Skeletal muscle satellite cell (primary cell): ENCODE measurements around the gene MADD.

Source experiments
- H3K27me3 ChIP-seq: 2 replicates; pipeline ENCODE4 v1.7.0; 2013; ENCODE audit warnings: low read length; ENCODE audit not compliant: control insufficient read depth, insufficient read depth
- H3K36me3 ChIP-seq: 2 replicates; pipeline ENCODE4 v1.7.0; 2013; ENCODE audit warnings: mild to moderate bottlenecking, control low read depth, low read length; ENCODE audit not compliant: insufficient read depth
- H3K4me1 ChIP-seq: 2 replicates; pipeline ENCODE4 v1.7.0; 2013; ENCODE audit warnings: low read length; ENCODE audit not compliant: control insufficient read depth, insufficient read depth
- H3K4me2 ChIP-seq: 2 replicates; pipeline ENCODE4 v1.7.0; 2013; ENCODE audit warnings: mild to moderate bottlenecking, low read length
- H3K4me3 ChIP-seq: 2 replicates; pipeline ENCODE4 v1.7.0; 2013; ENCODE audit warnings: low read length
- H3K9ac ChIP-seq: 2 replicates; pipeline ENCODE4 v1.7.0; 2013; ENCODE audit warnings: mild to moderate bottlenecking, low read depth, low read length, moderate library complexity
- H3K9me3 ChIP-seq: replicated peaks from 2 replicates; pipeline ENCODE4 v1.7.0; 2013; ENCODE audit warnings: mild to moderate bottlenecking, control low read depth, low read length

Gene MADD

DNA sequence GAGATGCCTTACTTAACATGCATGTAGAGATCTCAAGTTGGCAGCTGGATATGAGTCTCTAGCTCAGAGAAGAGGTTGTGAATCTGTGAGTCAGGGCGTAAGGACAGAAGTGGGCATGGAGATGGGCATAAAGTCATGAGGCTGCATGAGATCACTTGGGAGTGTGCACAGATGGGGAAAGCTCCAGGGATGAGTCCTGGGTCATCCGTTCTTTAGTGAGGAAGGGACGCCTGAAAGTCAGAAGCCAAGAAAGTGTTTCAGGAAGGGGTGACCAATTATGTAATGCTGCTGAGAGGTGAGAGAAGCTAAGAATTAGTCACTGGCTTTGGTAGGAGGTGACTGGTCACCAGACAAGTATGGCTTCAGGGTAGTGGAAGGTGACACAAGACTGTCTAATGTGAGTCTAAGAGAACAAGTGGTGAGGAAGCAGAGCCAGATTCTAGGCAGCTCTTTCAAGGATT lies 28.1 kb upstream of the MADD start:
- H3K27me3 ChIP-seq: no peaks in the 10 kb centered on the region
- H3K9me3 ChIP-seq: no peaks in the 10 kb centered on the region
- H3K9ac ChIP-seq: no peak overlapping the region
- no peak overlapping the region for H3K4me3 ChIP-seq
- peaks cover 9% of the 10 kb centered on the region for H3K4me1 ChIP-seq
- H3K36me3 ChIP-seq: peaks cover 64% of the 10 kb centered on the region
- no peak overlapping the region for H3K4me2 ChIP-seq

GRCh38 chr11:47242596-47243192 lies 27.2 kb upstream of the MADD start:
- H3K4me1 ChIP-seq: peaks cover 13% of the 10 kb centered on the region
- H3K4me2 ChIP-seq: no peak overlapping the region
- no peak overlapping the region for H3K9ac ChIP-seq
- H3K27me3 ChIP-seq: no peaks in the 10 kb centered on the region
- no peak overlapping the region for H3K4me3 ChIP-seq
- no peaks in the 10 kb centered on the region for H3K9me3 ChIP-seq
- H3K36me3 ChIP-seq: peaks cover 67% of the 10 kb centered on the region

DNA sequence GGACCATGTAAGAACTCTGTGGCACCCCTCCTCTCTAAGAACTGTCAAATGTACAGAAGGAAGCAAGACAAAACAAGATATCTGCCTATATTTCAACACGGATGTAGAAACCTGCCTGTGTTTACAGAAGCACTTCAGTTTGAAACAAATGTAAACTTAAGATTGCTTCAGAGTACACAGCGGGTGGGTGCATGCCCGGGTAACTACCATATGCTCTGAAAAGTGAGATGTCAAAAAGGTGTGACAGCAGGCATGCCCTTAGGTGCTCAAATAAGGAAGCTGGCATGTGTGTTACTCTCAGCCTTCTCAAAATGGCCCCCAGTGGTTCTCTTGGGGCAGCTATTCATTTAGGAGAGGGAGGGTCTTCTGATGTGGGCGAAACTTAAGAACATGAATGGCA lies 26.5 kb upstream of the MADD start:
- Histone ChIP-seq H3K36me3 (peaks cover 64% of the 10 kb centered on the region), H3K4me3 (no peak overlapping the region), H3K9ac (no peak overlapping the region), H3K27me3 (no peaks in the 10 kb centered on the region), H3K4me1 (peaks cover 17% of the 10 kb centered on the region), H3K4me2 (no peak overlapping the region), H3K9me3 (no peaks in the 10 kb centered on the region)

- Histone ChIP-seq H3K36me3 (peaks cover 52% of the 10 kb centered on the region), H3K4me2 (no peak overlapping the region), H3K4me3 (no peak overlapping the region), H3K9me3 (no peaks in the 10 kb centered on the region), H3K4me1 (peaks cover 22% of the 10 kb centered on the region), H3K27me3 (no peaks in the 10 kb centered on the region), H3K9ac (no peak overlapping the region)
Measured at GRCh38 chr11:47244448-47245350, 25.2 kb upstream of the MADD start.

DNA sequence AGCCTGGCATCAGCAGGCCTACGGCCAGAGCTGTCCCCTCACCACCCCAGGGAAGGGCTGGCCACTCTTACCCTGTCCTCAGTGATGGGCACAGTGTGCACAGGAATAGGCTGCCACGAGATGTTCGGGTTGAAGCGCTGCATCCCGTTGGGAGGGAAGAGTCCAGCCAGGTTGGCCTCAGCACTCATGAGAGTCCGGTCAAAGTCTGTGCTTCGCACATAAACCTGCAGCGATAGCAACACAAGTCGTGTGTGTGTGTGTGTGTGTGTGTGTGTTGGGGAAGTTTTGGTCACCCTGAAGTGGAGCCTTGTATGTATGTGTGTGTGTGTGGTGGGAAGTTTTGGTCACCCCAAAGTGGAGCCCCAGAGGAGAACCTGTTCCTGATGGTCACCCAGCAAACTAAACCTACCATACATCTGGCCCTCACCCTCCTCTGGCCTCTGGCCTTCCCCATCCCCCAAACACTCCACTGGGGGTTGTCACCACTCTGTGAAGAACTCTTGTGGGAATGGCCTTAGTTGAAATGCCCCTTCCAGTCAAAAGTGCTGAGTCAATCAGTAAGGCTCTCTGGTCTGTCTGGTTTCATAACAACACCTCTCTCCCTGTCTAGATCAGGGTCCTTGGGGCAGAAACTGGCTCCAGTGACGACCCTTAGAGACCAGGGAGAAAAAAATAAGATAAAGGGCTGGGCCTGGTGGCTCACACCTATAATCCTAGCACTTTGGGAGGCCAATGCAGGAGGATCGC lies 24.1 kb upstream of the MADD start:
- H3K4me1 ChIP-seq: peaks cover 23% of the 10 kb centered on the region
- no peak overlapping the region for H3K4me3 ChIP-seq
- H3K4me2 ChIP-seq: no peak overlapping the region
- H3K9me3 ChIP-seq: no peaks in the 10 kb centered on the region
- H3K36me3 ChIP-seq: peaks cover 43% of the 10 kb centered on the region
- H3K9ac ChIP-seq: no peak overlapping the region
- no peaks in the 10 kb centered on the region for H3K27me3 ChIP-seq

DNA sequence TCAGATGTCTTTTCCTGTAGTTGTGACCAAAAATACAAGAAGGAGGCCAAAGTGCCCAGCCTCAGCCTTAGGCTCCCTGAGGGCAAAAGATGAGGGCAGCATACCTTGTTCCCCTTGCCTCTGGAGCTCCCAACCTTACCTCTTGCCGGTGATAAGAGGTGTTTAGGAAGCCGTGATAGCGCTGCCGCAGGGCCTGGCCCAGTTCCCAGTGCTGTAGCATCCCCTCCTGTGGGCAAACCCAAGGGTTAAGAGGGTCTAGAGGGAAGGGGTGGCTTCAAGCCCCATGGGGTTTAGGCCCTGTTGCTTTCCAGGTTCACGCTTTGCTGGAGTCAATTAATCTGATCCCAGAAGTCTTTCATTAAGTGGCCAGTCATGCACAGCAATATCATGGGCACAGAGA lies 22.4 kb upstream of the MADD start:
- Histone ChIP-seq H3K4me2 (peak overlapping the region; percentile 84), H3K4me3 (peak overlapping the region; percentile 91), H3K27me3 (no peaks in the 10 kb centered on the region), H3K9me3 (no peaks in the 10 kb centered on the region), H3K4me1 (peaks cover 14% of the 10 kb centered on the region), H3K9ac (no peak overlapping the region), H3K36me3 (peaks cover 31% of the 10 kb centered on the region)

- Histone ChIP-seq H3K4me1 (peaks cover 14% of the 10 kb centered on the region), H3K9me3 (no peaks in the 10 kb centered on the region), H3K9ac (peak overlapping the region; percentile 89), H3K4me3 (peak overlapping the region; percentile 91), H3K27me3 (no peaks in the 10 kb centered on the region), H3K4me2 (peak overlapping the region; percentile 84), H3K36me3 (peaks cover 23% of the 10 kb centered on the region)
Measured at GRCh38 chr11:47248304-47248663, 21.6 kb upstream of the MADD start.

- H3K4me2 ChIP-seq: peak within 1 kb of the TSS; percentile 84
- H3K27me3 ChIP-seq: no peaks in the 10 kb centered on the region
- H3K9me3 ChIP-seq: no peaks in the 10 kb centered on the region
- H3K4me3 ChIP-seq: peak within 1 kb of the TSS; percentile 91
- peaks cover 15% of the 10 kb centered on the region for H3K4me1 ChIP-seq
- peak within 1 kb of the TSS; percentile 89 for H3K9ac ChIP-seq
- peaks cover 21% of the 10 kb centered on the region for H3K36me3 ChIP-seq
Measured at GRCh38 chr11:47248664-47249377, 21.1 kb upstream of the MADD start, which contains the start of gene ACP2. TSS of gene ACP2 (minus strand) at chr11:47248814. CDS start at chr11:47248789, 25 bp downstream.

GRCh38 chr11:47249378-47249715 lies 20.6 kb upstream of the MADD start:
- Histone ChIP-seq H3K36me3 (peaks cover 21% of the 10 kb centered on the region), H3K9me3 (no peaks in the 10 kb centered on the region), H3K4me3 (peak overlapping the region; percentile 91), H3K4me1 (peaks cover 21% of the 10 kb centered on the region), H3K27me3 (no peaks in the 10 kb centered on the region), H3K4me2 (peak overlapping the region; percentile 84), H3K9ac (peak overlapping the region; percentile 89)

DNA sequence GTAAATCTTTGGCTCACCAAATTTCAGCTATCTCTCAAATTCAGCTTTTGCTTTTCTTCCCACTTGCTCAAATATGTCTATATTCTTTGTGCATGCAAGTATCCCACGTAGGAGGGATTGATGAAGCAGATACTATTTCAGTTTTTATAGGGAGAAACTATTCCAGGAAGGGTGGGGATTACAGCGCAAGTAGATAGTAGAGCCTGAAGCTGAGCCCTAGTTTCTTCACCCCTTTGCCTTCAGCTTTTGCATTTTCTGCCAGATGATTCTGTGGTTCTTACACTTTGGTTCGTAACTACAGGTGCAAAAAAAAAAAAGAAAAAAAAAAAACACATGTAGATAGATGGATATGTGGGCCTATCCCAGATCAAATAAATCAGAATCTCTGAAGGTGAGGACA lies 18.2 kb upstream of the MADD start:
- Histone ChIP-seq H3K4me3 (no peak overlapping the region), H3K36me3 (peaks cover 10% of the 10 kb centered on the region), H3K4me1 (peaks cover 33% of the 10 kb centered on the region), H3K27me3 (no peaks in the 10 kb centered on the region), H3K9ac (no peak overlapping the region), H3K4me2 (no peak overlapping the region), H3K9me3 (no peaks in the 10 kb centered on the region)

- H3K4me3 ChIP-seq: no peak overlapping the region
Measured at GRCh38 chr11:47253660-47254059, 16.3 kb upstream of the MADD start.

More at GRCh38 chr11:47253660-47254059, 16.3 kb upstream of the MADD start:
- Histone ChIP-seq H3K9ac (no peak overlapping the region), H3K27me3 (no peaks in the 10 kb centered on the region), H3K36me3 (no peaks in the 10 kb centered on the region), H3K4me2 (no peak overlapping the region), H3K4me1 (peaks cover 40% of the 10 kb centered on the region), H3K9me3 (no peaks in the 10 kb centered on the region)
